ES-I3 (cell line): ENCODE results near the gene SLC38A5.
A peak's percentile ranks its signal among the peaks of the same experiment; 100 is the strongest.
"Not testable (repeated sequence)": the region's sequence is repeated elsewhere in the genome, so short reads cannot be mapped to it uniquely, and the experiment has no call there.

Experiments
- H3K36me3 ChIP-seq: 2 replicates; pipeline ENCODE4 v1.6.1; 2013; ENCODE audit warnings: mild to moderate bottlenecking, low read length, control low read depth, moderate library complexity; ENCODE audit not compliant: insufficient read depth
- H3K4me1 ChIP-seq: 2 replicates; pipeline ENCODE4 v1.6.1; 2013; ENCODE audit warnings: mild to moderate bottlenecking, control low read depth, low read length; ENCODE audit not compliant: insufficient read depth
- H3K9ac ChIP-seq: 2 replicates; pipeline ENCODE4 v1.6.1; 2013; ENCODE audit warnings: low read depth, mild to moderate bottlenecking, low read length, moderate library complexity
- H3K9me3 ChIP-seq: 2 replicates; pipeline ENCODE4 v1.6.1; 2013; ENCODE audit warnings: mild to moderate bottlenecking, low read length, moderate library complexity; ENCODE audit not compliant: control insufficient read depth, insufficient read depth

Gene SLC38A5

DNA sequence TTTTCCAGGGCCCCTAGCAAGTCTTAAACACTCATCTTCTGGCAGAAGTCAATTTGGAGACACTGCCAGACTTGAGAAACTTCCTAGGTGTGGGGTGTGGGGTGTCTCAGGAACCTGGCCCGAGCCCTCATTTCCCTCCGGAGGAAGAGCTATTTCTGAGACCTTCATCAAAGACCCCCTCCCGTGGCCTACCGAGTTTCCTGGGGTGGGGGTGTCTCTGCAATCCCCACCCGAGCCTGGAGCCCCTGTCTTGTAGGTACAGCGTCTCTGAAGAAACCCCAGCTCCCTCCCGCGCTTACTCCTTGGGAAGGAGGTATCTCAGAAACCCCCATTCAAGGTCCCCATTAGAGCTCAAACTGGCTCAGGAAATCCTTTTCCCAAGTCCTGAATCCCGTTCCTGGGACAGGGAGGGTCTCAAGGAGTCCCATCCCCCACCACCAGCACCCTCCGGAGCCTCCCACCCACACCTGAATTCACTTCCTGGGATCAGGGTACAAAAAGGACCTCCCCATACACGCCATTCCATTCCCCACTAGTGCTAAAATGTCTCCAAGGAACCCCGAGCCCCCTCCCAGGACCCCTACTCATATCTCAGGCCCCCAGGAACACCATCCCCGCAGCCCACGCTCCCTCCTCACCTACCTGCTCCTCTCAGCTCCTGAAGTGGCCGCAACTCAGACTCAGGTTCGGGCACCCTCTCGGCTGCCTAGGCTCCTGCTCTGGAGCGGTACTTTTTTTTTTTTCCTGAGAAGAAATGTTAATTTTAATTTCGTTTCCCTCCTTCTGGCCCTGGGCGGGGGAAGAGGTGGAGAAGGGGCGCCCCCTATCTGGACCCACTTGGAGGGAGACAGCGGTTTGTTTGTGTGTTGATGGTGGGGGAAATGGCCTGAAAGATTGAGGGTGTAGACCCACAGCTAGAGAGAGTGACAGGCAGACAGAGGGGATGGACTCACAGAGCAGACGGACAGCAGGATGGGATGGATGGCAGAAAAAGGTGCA, 1.1 kb downstream of the SLC38A5 start:
- Histone ChIP-seq H3K36me3 (no peaks in the 10 kb centered on the region), H3K9me3 (no peaks in the 10 kb centered on the region), H3K9ac (peak overlapping the region; percentile 80), H3K4me1 (peaks cover 19% of the 10 kb centered on the region)

DNA sequence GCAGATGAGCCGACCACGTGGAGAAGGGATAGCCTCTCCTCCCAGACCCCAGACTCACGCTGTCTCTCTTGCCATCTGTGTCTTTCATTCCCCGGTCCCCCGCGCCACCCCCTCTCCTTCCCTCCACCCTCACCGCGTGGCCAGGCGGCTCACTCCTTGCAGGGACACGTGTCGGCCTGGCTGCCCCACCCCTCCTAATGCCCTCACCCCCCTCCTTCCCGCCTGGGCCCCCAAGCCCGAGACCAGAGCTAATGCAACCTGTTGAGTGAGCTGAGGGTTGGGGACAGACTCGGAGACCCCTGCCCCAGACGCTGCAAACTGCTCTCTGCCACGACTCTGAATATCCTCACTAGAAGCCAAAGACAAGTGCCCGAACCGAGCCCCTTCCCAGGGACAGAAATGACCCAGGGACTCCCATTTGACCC, 1.8 kb downstream of the SLC38A5 start:
- no peaks in the 10 kb centered on the region for H3K36me3 ChIP-seq
- no peaks in the 10 kb centered on the region for H3K9me3 ChIP-seq
- peaks cover 18% of the 10 kb centered on the region for H3K4me1 ChIP-seq
- H3K9ac ChIP-seq, result peak overlapping the region; percentile 80

DNA sequence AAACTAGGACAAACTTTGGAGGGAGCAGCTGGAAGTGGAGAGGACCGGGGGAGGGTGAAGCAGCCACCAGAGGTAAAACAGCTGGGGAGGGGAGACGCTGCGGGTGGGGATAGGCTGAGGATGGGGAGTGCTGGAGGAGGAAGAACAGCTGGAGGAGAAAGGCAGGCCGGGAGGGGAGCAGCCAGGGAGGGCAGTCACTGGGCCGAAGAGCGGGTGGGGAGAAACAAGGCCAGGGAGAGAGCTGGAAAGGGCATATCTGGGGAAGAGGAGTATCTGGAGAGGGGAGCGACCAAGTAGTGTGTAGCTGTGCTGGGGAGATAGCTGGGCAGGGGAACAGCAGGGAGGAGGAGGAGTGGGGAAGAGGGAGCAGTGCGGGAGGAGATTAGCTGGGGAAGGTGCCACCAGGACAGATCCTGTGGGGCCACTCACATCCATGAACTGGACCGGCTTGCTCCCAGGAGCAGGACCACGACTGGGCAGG, 2.7 kb downstream of the SLC38A5 start:
- H3K9ac ChIP-seq, result peak overlapping the region; percentile 80; the same call in 1 of the 2 replicates

DNA sequence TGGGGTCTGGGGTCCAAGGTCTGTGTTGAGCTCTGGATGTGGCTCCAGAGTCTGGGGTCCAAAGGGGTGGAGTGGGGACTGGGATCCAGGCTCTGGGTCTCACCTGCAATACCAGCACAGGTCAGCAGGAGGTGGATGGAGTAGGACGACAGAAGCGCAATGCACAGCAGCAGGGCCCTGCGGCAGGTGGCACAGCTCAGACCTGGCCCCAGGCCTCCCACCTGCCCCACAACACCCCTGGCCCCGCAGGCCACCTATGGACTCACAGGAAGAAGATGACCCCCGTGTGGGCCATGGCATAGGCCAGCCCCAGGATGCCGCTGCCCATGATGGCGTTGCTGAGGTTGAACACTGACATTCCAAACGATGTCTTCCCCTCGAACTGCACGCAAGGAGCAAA, 3.4 kb downstream of the SLC38A5 start:
- Histone ChIP-seq H3K36me3 (no peaks in the 10 kb centered on the region), H3K4me1 (peaks cover 7% of the 10 kb centered on the region), H3K9ac (no peak overlapping the region), H3K9me3 (no peaks in the 10 kb centered on the region)

More for the DNA sequence above, 2.7 kb downstream of the SLC38A5 start:
- Histone ChIP-seq H3K4me1 (peaks cover 9% of the 10 kb centered on the region), H3K9me3 (no peaks in the 10 kb centered on the region), H3K36me3 (no peaks in the 10 kb centered on the region)

DNA sequence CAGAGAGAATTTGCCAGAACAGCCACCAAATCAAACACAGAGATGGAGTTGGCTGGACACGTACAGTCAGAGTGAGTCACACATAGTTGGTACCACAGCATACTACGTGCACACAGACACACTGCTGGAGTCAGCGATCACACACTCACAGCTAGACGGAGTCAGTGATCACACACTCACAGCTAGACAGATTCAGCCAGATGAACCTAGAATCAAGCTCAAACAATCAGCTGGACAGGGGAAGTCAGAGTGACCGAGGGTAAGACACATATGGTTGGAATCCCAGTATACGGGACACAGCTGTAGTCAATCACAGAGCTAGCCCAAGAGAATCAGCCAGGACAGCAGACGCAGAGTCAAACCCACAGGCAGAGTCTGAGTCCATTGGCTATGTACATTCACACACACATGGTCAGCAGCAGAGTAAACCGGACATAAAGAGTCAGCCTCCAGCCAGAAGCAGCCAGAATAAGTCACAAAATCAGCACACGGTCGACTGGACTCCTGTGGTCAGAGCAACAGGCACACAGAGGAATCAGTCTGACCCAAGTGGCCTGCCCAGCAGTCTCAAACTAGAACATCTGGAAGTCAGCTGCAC, 4.6 kb downstream of the SLC38A5 start:
- no peaks in the 10 kb centered on the region for H3K9me3 ChIP-seq
- no peaks in the 10 kb centered on the region for H3K36me3 ChIP-seq
- no peak overlapping the region for H3K9ac ChIP-seq
- peaks cover 7% of the 10 kb centered on the region for H3K4me1 ChIP-seq

DNA sequence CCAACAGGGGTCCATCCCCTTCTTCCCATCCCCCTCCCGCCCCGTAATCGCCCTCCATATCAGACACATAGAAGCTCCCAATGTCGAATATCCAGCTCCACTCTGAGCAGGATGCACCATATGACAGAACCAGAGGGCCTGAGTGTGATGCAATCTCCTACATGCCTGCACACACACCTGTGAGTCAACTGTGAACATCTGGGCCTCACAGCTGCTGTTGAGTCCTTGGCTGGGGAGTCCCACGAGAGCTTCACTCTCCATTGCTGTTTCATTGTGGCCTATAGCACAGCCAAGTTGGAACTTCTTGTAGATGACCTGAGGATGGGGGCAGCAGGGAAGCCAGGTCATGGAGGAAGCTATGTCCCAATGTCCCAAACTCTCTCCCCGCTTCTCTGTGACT, 8.2 kb downstream of the SLC38A5 start:
- Histone ChIP-seq H3K4me1 (no peaks in the 10 kb centered on the region), H3K9ac (no peak overlapping the region), H3K9me3 (no peaks in the 10 kb centered on the region), H3K36me3 (no peaks in the 10 kb centered on the region)

DNA sequence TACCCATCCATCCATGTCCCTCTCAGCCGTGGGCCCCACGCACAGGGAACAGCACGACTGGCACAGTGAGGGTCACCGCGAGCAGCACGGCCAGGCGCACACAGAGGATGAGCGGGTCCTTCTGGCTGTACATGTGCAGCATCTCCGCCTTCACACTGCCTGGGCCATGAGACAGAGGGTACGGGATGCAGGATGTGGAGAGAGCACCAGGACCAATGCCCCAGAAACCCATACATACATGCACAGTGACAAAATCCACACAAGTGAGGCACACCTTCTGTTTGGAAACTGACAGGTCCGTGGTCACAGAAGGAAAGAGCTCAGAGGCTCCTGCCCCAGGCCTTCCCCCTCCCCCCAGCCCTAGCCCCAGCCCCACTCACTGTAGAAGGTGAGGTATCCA, 9.5 kb downstream of the SLC38A5 start:
- H3K9ac ChIP-seq, result no peak overlapping the region
- no peaks in the 10 kb centered on the region for H3K36me3 ChIP-seq
- H3K4me1 ChIP-seq, result no peaks in the 10 kb centered on the region
- H3K9me3 ChIP-seq, result no peaks in the 10 kb centered on the region

DNA sequence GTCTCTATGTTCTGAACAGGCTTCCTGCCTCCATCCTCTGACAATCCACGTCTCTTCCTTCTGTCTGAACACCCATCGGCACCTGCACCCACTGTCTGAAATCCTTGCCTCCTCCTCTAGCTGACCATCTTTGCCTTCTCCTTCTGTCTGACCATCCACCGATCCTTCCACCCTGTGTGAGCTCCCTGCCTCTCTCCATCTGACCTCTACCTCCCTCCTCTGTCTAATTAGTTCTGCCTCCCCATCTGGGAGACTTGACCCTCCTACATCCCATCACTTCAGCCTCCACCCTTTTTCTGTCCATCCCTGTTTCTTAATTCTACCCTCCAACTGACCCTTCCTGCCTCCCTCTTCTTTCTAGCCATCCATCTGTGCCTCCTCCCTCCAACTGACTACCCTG, 10.0 kb downstream of the SLC38A5 start:
- Histone ChIP-seq H3K36me3 (no peaks in the 10 kb centered on the region), H3K4me1 (no peaks in the 10 kb centered on the region), H3K9me3 (no peaks in the 10 kb centered on the region), H3K9ac (no peak overlapping the region)

DNA sequence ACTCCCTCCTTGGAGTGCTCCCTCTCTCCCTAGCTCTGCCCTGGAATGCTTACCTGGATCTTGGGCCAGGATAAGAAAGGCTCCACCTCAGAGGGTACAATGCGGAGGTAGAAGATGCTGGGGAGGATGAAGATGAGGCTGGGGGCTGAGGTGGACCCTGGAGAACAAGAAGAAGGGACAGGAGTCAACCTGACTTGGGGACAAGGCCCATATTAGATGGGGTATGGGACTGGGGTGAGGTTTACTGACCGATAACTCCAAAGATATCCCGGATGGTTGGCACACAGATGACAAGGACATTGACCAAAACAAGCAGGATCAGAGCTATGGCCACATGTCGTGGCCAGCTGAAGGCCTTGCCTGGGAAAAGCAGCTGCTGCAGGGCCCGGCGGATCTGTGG, 10.6 kb downstream of the SLC38A5 start:
- Histone ChIP-seq H3K4me1 (no peaks in the 10 kb centered on the region), H3K36me3 (no peaks in the 10 kb centered on the region), H3K9me3 (no peaks in the 10 kb centered on the region), H3K9ac (no peak overlapping the region)

DNA sequence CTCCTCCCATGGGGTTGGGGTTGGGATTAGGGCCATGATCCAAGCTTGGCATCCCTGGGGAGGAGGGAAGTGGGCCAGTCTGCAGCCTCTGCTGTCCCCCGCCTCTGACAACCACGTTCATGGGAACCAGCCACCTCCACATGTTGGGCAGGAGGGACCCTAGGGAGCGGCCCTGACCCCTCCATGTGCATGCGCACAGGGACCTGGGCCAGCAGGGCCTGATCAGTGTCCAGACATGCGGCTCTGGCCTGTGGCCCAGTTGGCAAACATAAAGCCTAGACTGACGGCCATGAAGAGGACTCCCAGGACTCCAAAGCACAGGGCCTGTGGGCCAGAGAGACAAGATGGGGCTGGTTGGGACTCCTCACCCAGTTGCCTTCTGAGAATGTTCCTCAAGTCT, 11.3 kb downstream of the SLC38A5 start:
- no peaks in the 10 kb centered on the region for H3K9me3 ChIP-seq
- H3K36me3 ChIP-seq, result no peaks in the 10 kb centered on the region
- H3K4me1 ChIP-seq, result no peaks in the 10 kb centered on the region
- H3K9ac ChIP-seq, result no peak overlapping the region

DNA sequence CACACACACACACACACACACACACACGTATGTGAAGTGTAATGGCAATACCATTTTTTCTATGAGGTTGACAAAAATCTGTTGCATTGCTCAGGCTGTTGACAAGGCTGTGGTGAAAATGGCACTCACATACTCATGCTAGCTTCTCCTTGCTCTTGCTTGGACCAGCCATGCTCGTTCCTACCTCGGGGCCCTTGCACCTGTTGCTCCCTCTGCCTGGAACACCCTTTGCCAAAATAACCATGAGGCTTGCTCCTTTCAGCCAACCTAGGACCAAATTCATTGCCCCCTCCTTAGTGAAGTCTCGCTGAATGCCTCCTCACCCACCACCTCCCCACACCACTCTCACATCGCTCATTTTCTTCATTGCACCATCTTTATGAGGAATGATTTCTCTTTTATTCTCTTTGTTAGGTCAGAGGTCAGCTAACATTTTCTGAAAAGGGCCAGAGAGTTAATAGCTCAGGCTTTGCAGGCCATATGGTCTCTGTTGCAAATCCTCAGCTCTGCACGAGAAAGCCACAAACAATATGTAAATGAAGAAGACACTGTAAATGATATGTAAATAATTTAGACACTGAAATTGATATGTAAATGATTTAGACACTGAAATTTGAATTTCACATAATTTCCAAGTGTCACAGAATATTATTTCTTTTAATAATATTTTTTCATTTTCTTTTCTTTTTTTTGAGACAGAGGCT, 13.3 kb downstream of the SLC38A5 start:
- Histone ChIP-seq H3K9me3 (no peaks in the 10 kb centered on the region), H3K9ac (no peak overlapping the region), H3K4me1 (no peaks in the 10 kb centered on the region), H3K36me3 (no peaks in the 10 kb centered on the region)

DNA sequence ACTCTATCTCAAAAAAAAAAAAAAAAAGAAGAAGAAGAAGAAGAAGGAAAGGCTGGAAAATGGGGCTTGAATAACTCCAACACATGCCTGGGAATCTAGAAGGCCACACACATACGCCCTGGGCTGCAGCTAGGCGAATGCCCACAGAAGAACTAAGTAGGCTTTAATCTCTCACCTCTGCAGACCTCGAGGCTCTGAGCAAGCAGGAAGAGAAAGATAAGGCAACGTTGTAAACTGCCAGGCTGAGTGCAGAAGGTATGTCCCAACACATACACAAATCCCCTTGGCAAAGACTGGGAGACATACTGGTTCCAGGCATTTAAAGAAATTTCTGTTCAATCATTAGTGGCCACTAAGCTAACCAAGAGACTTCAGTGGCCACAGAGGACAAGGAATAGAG, 18.4 kb downstream of the SLC38A5 start:
- no peak overlapping the region for H3K9ac ChIP-seq
- no peaks in the 10 kb centered on the region for H3K9me3 ChIP-seq
- no peaks in the 10 kb centered on the region for H3K4me1 ChIP-seq
- no peaks in the 10 kb centered on the region for H3K36me3 ChIP-seq

DNA sequence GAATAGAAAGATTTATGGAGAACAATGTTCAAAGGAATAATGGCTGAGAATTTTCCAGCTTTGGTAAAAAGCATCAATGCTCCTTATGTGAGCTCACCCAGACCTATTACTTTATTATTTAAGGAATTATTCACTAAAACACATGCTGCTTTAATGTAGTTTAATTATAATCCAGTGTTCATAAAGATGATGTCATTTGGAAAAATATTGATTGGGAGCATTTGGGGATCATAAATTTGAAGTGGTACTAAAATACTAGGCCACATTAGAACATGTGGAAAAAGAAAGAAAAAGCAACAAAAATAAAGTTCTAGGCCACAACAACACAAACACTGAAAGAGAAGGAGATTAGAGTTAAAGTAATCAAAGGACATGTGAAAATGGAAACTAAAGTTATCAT, 20.0 kb downstream of the SLC38A5 start:
- no peaks in the 10 kb centered on the region for H3K4me1 ChIP-seq
- no peaks in the 10 kb centered on the region for H3K36me3 ChIP-seq
- no peaks in the 10 kb centered on the region for H3K9me3 ChIP-seq
- no peak overlapping the region for H3K9ac ChIP-seq

DNA sequence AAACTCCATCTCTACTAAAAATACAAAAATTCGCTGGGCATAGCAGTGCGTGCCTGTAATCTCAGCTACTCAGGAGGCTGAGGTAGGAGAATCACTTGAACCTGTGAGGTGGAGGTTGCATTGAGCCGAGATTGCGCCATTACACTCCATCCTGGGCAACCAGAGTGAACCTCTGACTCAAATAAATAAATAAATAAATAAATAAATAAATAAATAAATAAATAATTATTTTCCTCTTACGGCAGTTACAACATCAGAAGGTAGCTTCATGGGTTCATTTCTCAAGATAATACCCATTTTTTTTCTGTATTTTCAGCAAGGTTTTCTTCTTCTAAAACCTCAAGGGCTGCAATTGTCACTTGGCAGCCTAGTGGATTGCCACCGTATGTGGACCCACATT, 22.9 kb downstream of the SLC38A5 start:
- not testable (repeated sequence) for H3K36me3 ChIP-seq

More for the DNA sequence above, 22.9 kb downstream of the SLC38A5 start:
- H3K4me1 ChIP-seq, H3K9me3 ChIP-seq, H3K9ac ChIP-seq: not testable (repeated sequence)
